GM19328 (cell line): ENCODE data around the gene RAI1.
A peak's percentile ranks its signal among the peaks of the same experiment; 100 is the strongest.

ENCODE experiments used
- ATAC-seq: cut with Tn5 transposase; IDR thresholded peaks from one replicate; pipeline ENCODE4 v1.9.1; 2021; ENCODE audit warnings: mild to moderate bottlenecking, moderate library complexity; ENCODE audit not compliant: unreplicated experiment

RAI1 gene

DNA sequence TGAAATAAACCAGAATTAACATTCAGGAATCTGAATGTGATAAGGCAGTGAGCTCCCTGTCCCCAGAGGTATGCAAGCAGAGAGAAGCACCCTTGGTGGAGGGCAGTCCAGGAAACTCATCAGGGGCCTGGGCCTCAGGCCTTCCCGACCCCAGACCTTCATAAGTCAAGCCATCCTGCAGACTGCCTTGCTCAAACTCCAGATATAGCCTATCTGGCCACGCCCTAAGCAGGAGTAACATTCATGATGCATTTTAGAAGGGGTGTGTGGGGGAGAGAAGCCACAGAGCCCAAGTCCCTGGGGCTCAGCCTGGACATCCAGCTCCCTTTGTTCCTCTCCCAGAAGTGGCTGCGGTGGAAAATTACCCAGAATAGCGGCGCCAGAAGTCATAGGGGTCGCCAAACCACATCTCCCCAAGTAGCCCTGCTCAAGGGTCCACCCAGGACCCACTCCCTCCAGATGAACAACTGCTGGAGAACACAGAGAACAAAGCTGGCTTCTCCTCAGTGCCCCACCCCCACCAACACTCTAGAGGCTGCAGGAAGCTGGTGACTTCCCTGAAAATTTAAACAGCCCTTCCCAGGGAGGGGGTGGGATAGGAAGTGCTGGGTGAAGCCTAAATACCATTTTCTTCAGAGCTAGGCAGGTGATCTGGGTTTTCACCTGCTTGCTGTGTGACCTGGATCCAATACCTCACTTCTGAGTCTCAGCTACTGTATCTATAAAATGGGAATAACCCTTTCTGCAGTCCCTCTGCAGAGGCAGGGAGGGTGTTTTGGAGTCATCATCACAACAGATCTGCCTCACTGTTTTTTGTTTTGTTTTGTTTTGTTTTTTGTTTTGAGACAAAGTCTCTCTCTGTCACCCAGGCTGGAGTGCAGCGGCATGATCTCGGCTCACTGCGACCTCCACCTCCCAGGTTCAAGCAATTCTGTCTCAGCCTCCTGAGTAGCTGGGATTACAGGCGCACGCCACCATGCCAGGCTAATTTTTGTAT, 157.0 kb downstream of the RAI1 start:
- ATAC-seq = no peak

DNA sequence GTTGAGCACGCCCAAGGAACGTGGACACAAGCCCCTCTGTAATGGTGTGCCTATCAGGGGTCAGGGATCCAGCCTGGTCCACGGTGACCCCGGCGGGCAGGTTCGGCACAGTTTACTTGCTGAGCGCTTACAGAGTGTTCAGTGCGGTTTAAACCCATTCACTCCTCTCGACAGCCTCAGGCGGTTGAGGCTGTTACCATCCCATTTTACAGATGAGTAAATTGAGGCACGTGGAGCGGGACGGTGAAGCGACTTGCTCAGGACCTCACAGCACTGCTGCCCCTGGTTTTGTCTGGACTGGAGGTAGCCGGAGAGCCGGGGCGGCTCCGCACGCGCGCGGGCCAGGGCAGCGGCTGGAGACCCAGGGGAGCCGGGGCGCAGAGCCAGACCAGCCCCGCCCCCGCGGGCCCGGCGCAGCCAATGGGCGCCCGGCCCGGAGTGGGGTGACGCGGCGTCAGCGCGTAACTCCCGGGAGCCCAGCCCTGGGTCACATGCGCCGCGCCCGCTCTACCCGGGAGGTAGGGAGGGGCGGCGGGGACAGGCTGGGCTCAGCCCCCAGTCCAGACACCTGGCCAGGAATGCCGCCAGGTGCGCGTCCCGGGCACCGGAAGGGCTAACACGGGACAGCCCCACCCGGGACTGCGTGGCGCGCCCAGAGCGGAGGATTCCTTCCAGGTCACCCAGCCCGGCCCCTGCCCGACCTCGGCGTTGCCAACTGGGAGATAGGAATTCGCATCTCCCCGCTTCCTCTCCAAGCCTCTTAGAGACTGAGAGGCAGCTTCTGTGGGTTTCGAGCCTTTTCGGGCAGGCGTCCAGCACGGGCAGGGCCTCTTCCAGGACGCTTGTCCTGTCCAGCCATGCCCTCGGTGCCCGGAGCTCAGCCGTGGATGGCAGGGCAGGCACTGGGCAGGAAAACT, 158.8 kb downstream of the RAI1 start:
- ATAC-seq = peak; percentile 58

DNA sequence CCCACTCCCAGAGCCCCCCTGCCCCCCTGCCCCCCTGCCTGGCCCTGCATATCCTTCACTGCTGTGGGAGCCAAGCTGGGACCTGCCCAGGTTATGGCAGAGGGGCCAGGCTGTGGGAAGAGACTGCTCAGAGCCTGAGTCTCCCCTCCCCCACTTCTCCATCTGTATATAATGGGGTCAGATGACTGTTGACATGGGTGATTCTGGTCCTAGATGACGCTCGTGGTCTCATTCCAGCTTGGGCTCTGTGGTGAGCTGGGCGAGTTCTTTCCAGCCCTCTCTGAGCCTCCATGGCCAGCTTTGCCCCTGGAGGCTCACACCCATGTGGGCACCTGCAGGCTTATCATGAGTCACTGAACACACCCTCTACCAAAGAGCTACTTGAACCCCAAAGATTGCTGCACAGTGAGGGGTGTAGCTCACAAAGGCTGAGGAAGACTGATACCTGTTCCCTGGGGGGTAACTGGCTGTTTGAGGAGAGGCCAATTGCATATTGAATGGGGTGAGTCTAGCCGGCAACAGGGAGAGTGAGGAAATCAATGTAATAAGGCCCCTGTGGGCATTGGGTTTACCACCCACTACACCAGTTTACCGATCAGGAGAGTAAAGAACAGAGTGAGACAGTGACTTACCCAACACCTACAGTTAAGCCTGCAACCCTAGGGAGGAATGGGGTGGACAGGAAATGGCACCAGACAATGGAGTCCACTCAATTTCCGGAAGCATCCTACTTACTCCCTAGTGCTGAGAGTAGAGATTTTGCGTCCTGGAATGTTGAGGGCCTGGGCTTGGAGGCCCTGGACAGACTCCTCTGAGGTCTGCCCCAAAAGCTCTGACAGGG, 159.7 kb downstream of the RAI1 start:
- no peak for ATAC-seq

- no peak for ATAC-seq
Observed at GRCh38 chr17:17841601-17842025, 160.4 kb downstream of the RAI1 start.

GRCh38 chr17:17842111-17842876, 161.0 kb downstream of the RAI1 start:
- ATAC-seq = no peak

- ATAC-seq = no peak
Observed at GRCh38 chr17:17843096-17843495, 161.8 kb downstream of the RAI1 start.

- ATAC-seq = no peak
Observed at GRCh38 chr17:17844079-17844478, 162.8 kb downstream of the RAI1 start.

DNA sequence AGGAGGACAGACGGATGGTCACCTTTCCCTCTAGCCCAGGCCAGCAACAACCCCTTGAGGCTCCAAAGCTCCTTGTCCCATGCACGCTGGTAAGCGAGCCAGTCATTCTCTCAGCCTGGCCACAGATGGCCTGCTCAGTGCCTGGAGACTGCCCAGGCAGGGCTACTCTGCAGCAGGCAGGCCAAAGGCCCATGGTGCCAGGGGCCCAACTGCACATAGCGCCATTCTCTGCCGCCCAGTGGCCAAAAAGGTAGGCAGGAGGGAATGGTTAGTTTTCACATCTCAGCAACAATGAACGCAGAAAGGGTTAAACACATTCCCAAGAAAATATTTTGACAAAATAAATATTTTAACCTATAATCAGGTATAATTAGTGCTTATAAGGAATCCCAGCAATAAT, 163.2 kb downstream of the RAI1 start:
- no peak for ATAC-seq

DNA sequence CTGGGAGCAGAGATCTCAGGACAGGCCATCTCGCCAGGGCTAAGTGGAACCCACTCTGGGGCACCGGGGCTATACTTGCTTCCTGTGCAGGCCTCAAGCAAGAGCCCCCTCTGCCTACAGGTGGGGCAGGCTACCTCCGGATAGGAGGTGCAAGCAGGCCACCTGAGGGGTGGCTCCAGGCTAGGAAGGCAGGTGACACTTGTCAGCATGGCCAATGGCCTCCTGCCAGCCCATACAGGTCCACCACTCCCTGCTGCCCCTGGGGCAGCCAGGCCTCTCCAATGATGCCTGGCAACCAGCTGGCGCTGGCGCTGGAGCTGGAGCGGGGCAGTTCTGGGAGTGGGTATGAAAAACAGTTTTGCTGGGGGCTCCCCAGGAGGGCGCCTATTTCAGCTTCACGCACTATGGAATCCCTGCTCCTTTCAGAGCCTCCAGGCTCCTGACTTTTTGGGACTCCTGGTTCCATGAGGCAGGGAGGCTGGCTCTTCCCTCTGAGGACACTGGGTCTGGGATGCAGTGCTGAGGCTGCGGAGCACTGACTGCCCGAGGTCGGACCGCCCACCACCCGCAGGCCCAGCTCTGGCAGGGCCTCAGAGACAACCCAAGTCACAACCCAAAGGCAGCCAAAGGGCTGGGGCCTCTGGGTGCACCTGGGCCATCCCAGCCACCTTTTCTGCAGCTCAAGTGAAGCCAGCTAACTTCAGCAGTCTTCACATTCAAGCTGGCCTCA, 164.0 kb downstream of the RAI1 start:
- no peak for ATAC-seq

GRCh38 chr17:17846003-17846402, 164.7 kb downstream of the RAI1 start:
- no peak for ATAC-seq

DNA sequence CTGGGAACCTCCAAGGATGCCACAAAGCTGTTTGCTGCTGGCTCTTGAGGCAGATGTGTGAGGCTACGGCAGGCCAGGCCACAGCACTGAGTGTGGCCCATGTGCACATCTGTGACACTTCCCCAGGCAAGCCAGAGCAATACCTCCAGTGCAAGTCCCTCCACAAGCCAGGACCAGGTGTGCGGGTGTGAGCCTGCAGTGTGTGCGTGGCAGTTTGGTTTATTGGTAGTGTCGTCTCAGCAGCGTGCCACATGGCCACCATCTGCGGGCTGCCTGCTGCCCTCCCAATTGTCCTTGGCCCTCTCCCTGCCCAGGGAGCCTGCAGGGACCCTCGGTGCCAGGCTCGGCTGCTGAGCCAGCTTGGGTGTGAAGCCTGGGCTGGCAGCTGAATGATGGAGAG, 165.4 kb downstream of the RAI1 start:
- no peak for ATAC-seq

DNA sequence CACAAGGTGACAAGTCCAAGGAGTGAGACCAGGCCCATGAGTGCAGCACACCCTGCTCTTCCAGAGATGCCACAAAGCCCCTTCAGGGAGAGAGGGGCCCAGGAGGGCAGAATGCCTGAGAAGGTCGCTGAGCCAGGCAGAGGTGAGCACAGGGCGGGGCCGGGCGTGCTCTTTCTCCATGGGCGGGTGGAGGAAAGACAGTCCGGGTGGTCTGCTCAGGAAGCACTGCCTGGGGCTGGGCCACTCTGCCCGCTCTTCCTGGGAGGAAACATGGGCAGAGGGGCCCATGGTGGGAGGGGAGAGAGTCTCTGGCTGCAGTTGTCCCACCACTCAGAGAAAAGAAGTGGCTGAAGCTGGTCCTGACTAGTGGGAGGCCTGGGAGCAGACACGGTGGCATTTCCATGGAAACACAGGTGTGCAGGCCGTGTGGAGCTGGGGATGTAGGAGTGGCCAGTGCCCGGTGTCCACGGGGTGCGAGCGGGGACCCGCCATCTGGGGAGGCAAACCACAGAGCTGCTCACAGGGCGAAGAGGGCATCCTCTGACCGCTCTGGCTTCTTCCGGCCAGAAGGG, 165.9 kb downstream of the RAI1 start:
- ATAC-seq = no peak

- ATAC-seq = no peak
Observed at GRCh38 chr17:17847726-17848125, 166.5 kb downstream of the RAI1 start.

- ATAC-seq = no peak
Observed at GRCh38 chr17:17848311-17849082, 167.2 kb downstream of the RAI1 start.

- ATAC-seq = no peak
Observed at GRCh38 chr17:17849147-17849820, 168.0 kb downstream of the RAI1 start.

- no peak for ATAC-seq
Observed at GRCh38 chr17:17849845-17850373, 168.7 kb downstream of the RAI1 start.
